Liver (tissue), 9 donors: ENCODE measurements around the gene ADGRL2. TPM values are rescaled to one million over a fixed set of nuclear protein-coding genes. Genes with fewer than 3 reads are reported as not detected.

Experiments used
- DNase-seq: peaks from one replicate; pipeline ENCODE4 v3.0.0-alpha.2; 2017; ENCODE audit warnings: low spot score
- H3K27ac ChIP-seq, 2 donors: one replicate each; pipeline ENCODE4 v1.7.0; 2013; ENCODE audit warnings: inconsistent platforms in 2 of 2, low read length in 2 of 2, control low read depth in 1 of 2, low read depth in 1 of 2, mild to moderate bottlenecking in 1 of 2
- H3K27me3 ChIP-seq, 4 donors: one replicate each; pipeline versions ENCODE4 v1.6.1 to v1.7.0; 2013; ENCODE audit warnings: low read length in 3 of 4, inconsistent platforms in 1 of 4, mild to moderate bottlenecking in 1 of 4, moderate library complexity in 1 of 4; ENCODE audit not compliant: control insufficient read depth in 4 of 4, insufficient read depth in 4 of 4
- H3K36me3 ChIP-seq, 4 donors: one replicate each; pipeline versions ENCODE4 v1.6.1 to v1.7.0; 2013; ENCODE audit warnings: low read length in 3 of 4, mild to moderate bottlenecking in 3 of 4, low read depth in 1 of 4, moderate library complexity in 1 of 4; ENCODE audit not compliant: control insufficient read depth in 4 of 4, insufficient read depth in 3 of 4
- H3K4me1 ChIP-seq, 4 donors: one replicate each; pipeline versions ENCODE4 v1.6.1 to v1.7.0; 2013; ENCODE audit warnings: low read length in 3 of 4, mild to moderate bottlenecking in 3 of 4, moderate library complexity in 1 of 4; ENCODE audit not compliant: control insufficient read depth in 4 of 4, insufficient read depth in 4 of 4
- H3K4me3 ChIP-seq, 3 donors: one replicate each; pipeline versions ENCODE4 v1.6.1 to v1.7.0; 2013; ENCODE audit warnings: low read length in 3 of 3, control low read depth in 1 of 3, low read depth in 1 of 3, mild to moderate bottlenecking in 1 of 3
- H3K9ac ChIP-seq, 2 donors: one replicate each; pipeline ENCODE4 v1.7.0; 2013; ENCODE audit warnings: low read length in 2 of 2, mild to moderate bottlenecking in 2 of 2, moderate library complexity in 2 of 2, control low read depth in 1 of 2, low read depth in 1 of 2
- H3K9me3 ChIP-seq, 4 donors: one replicate each; pipeline versions ENCODE4 v1.6.1 to v1.7.0; 2013; ENCODE audit warnings: low read length in 3 of 4; ENCODE audit not compliant: control insufficient read depth in 4 of 4
- ATF3 ChIP-seq: IDR thresholded peaks from 2 replicates; pipeline ENCODE4 v1.6.1; 2016; ENCODE audit warnings: antibody characterized with exemption
- CTCF ChIP-seq: fragments of 150-350 bp; IDR thresholded peaks from 2 replicates; pipeline ENCODE4 v1.5.1; 2017; ENCODE audit warnings: improper control_type of control experiment, low read depth, low read length; ENCODE audit not compliant: missing input control
- EGR1 ChIP-seq, 2 donors: IDR thresholded peaks; 2 replicates each; pipeline ENCODE4 v1.6.1; 2016 to 2018; ENCODE audit warnings: antibody characterized with exemption in 2 of 2, low read depth in 2 of 2
- FOXA1 ChIP-seq: IDR thresholded peaks from 2 replicates; pipeline ENCODE4 v1.6.1; 2016; ENCODE audit warnings: antibody characterized with exemption
- GABPA ChIP-seq, 2 donors: IDR thresholded peaks in 1 of 2; conservative IDR thresholded peaks in 1 of 2; 2 replicates each; pipeline ENCODE4 v1.6.1; 2016; ENCODE audit warnings: antibody characterized with exemption in 2 of 2, mild to moderate bottlenecking in 1 of 2, moderate library complexity in 1 of 2
- MAX ChIP-seq: IDR thresholded peaks from 2 replicates; pipeline ENCODE4 v1.6.1; 2016; ENCODE audit warnings: antibody characterized with exemption
- NR2F2 ChIP-seq: IDR thresholded peaks from 2 replicates; pipeline ENCODE4 v1.6.1; 2016; ENCODE audit warnings: antibody characterized with exemption
- RAD21 ChIP-seq, 2 donors: IDR thresholded peaks; 2 replicates each; pipeline ENCODE4 v1.6.1; 2016; ENCODE audit warnings: antibody characterized with exemption in 2 of 2, mild to moderate bottlenecking in 2 of 2
- RXRA ChIP-seq, 2 donors: IDR thresholded peaks; 2 replicates each; pipeline ENCODE4 v1.6.1; 2017 to 2018; ENCODE audit warnings: antibody characterized with exemption in 2 of 2, mild to moderate bottlenecking in 1 of 2
- TAF1 ChIP-seq: conservative IDR thresholded peaks from 2 replicates; pipeline ENCODE4 v1.6.1; 2016; ENCODE audit warnings: antibody characterized with exemption, mild to moderate bottlenecking
- YY1 ChIP-seq: IDR thresholded peaks from 2 replicates; pipeline ENCODE4 v1.6.1; 2016; ENCODE audit warnings: antibody characterized with exemption, mild to moderate bottlenecking
- ZBTB33 ChIP-seq: IDR thresholded peaks from 2 replicates; pipeline ENCODE4 v1.6.1; 2016; ENCODE audit warnings: antibody characterized with exemption
- WGBS: extraction: QIAGEN DNeasy Blood & Tissue Kit; methylation state at CpG from one replicate; pipeline ENCODE4 v1.1.7; 2013; 5-methylcytosine and 5-hydroxymethylcytosine counted together
- polyA plus RNA-seq, 2 donors: library from polyadenylated mRNA; stranded (reverse) in 1 of 2; unstranded in 1 of 2; fragments of 200-250 nt in 1 of 2; fragments of >200 nt in 1 of 2; fragmentation: Nextera tagmentation in 1 of 2; extraction: Ambion mirVana in 1 of 2; gene quantifications; one replicate each; pipeline versions ENCODE4 v1.2.1 to v1.2.3, GENCODE V29; 2013 to 2015
- total RNA-seq, 2 donors: library from RNA; depleted of rRNA; stranded (reverse); fragments of >200 nt; gene quantifications; one replicate each; pipeline ENCODE4 v1.2.3, GENCODE V29; 2014
- donor health status: healthy.
- donor health status: healthy.
- donor health status: healthy.
- donor health status: healthy.
- donor health status: healthy.

The ADGRL2 gene
- total and polyA plus RNA-seq, 4 donors, result 21.1 to 82.0 (median 31.7) TPM

GRCh38 chr1:81781749-81782148, 19.0 kb upstream of the ADGRL2 start:
- WGBS, result 87% methylated on average over 2 of the region's 2 CpGs
- TF ChIP-seq ZBTB33 (no peak), RXRA (IDR thresholded peaks at IDR 0.05) (no peak), ATF3 (no peak), CTCF (no peak), RAD21 (IDR thresholded peaks at IDR 0.05) (no peak), MAX (no peak), NR2F2 (no peak), FOXA1 (no peak)
- Histone ChIP-seq H3K27me3 (no peaks in the 10 kb centered on the region), H3K4me1 (no peaks in the 10 kb centered on the region), H3K9ac (no peak overlapping the region), H3K9me3 (no peaks in the 10 kb centered on the region), H3K27ac (no peak overlapping the region), H3K4me3 (no peak overlapping the region), H3K36me3 (no peaks in the 10 kb centered on the region)
- DNase-seq, result no peak

- WGBS, result 97% methylated on average over 2 of the region's 2 CpGs
- Histone ChIP-seq H3K9ac (no peak overlapping the region), H3K27me3 (no peaks in the 10 kb centered on the region), H3K27ac (no peak overlapping the region), H3K4me3 (no peak overlapping the region), H3K36me3 (no peaks in the 10 kb centered on the region), H3K9me3 (no peaks in the 10 kb centered on the region), H3K4me1 (no peaks in the 10 kb centered on the region)
- no peak for TF ChIP-seq RXRA (IDR thresholded peaks at IDR 0.05)
- TF ChIP-seq GABPA (IDR thresholded peaks at IDR 0.05 in 1 of 2, conservative IDR thresholded peaks at IDR 0.05 in 1 of 2), result no peak
- no peak for TF ChIP-seq TAF1
- TF ChIP-seq ZBTB33, result no peak
- no peak for TF ChIP-seq YY1
- no peak for TF ChIP-seq FOXA1
- no peak for TF ChIP-seq EGR1 (IDR thresholded peaks at IDR 0.05; ENCODE audit: low read depth in 2 of 2)
- TF ChIP-seq RAD21 (IDR thresholded peaks at IDR 0.05), result no peak
- no peak for DNase-seq
Measured at GRCh38 chr1:81792184-81792583, 8.6 kb upstream of the ADGRL2 start.
